Ramos (cell line): ENCODE data around the gene ST6GALNAC3.

Experiments used
- in situ Hi-C: fragments of 300-500 bp; cut with MboI; formaldehyde crosslinking; loops from one replicate; pipeline ENCODE4 v1.14.3; 2022; ENCODE audit warnings: low sequenced_read_pairs; ENCODE audit not compliant: unreplicated experiment

ST6GALNAC3 gene

DNA sequence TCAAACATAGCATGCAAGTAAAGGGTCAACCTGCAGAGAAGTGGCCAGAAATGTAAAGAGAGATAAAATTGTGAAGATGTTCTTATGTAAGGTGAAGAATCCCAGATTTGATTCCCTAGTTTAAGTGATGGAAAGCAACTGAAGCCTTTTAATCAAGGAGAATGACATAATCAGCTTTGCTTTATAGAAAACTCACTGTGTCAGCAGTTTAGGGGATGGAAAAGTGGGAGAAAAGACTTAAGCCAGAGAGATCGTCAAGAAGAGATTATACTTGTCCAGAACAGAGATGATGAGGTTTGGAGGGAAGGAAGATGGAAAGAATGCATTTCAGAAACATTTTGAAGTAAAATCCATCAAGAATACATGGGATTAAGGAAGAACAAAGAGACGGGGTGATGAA lies 517.4 kb downstream of the ST6GALNAC3 start:
- in situ Hi-C loops = no loop called here

GRCh38 chr1:76593141-76593540 lies 518.6 kb downstream of the ST6GALNAC3 start:
- in situ Hi-C loops = no loop called here

DNA sequence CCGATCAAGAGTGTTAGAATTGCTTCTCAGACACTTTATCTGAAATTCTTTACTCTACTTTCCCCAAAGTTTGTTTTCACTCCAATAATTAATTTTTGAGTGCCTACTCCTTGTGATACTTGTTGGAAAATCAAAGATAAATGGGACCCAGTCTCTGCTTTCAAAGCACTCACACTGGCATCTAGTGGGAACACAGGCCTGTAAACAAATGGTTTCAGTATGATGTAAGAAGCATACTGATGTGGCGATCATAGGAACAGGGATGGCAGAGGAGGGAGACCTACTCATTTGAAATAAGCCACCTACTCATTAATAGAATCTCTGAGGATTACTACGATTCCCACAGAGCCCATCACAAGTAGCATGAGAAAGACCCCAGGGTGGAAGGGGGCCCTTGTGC lies 519.1 kb downstream of the ST6GALNAC3 start:
- in situ Hi-C loops = no loop called here

DNA sequence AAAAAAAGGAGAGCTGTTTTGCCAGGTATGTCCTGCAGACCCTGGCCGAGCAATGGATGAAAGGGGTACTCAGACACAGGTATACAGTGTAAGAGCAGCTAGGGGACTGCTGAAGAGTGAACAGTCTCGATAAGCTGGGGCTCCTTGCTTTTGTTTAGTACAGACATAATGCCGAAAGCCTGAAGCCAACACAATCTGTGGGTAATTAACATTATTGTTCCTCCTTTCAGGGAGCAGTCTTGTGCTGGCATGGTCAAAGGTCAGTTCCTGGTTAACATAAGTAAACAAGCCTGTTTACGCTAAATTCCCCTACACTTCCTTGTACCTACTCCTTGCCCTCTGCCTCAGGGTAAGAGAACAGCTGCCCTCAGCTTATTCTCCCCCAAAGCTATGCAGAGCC lies 520.5 kb downstream of the ST6GALNAC3 start:
- in situ Hi-C loops = no loop called here

- in situ Hi-C loops = no loop called here
Observed at GRCh38 chr1:76601465-76601864, 526.9 kb downstream of the ST6GALNAC3 start.

DNA sequence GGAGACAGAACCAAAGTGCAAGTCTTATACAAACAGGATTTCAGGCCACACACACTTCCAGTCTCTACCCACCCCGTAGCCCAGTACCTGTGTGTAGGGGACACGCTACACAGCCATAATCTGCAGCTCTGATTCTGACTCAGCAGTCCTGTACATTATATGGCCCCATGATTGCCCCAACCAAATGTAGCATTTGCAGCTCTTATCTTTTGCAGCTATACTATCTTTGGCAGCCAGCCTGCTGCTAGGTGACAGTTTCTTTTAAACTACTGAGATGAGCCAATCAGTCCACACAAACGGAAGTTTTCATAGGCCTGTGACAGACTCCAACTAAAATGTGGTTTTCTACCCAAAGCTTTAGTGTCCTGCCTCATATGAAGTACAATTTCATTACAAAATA lies 533.2 kb downstream of the ST6GALNAC3 start:
- in situ Hi-C loops = no loop called here

DNA sequence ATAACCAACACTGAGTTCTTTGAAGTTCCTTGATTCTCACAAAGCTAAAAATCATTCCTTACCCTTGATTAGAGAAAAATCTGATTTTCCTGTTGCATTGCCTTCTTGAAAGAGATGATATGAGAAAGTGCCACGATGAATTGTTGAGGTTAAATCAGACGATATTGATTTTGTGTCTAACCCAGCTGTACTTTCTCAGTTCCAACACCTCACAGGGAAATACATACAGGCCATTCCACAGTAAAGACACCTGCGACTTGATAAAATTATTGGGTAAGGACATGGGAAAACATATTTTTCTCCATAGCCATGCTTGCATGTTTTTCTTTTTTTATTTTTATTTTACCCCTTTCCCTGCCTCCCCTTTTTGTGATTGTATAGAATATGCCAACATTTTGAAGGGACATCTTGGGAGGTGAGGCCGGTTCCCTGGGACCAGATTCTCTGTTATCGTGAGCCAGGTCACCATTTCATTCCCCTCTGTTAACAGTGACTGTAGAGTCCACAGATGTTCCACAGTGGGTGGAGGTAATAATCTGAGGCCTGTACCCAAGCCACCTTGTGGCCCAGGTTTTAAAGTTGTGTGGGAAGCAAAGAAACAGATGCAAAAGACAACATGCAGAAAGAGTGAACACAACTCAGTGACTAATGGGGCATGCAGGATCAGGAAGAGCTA lies 537.4 kb downstream of the ST6GALNAC3 start:
- in situ Hi-C loops = no loop called here

DNA sequence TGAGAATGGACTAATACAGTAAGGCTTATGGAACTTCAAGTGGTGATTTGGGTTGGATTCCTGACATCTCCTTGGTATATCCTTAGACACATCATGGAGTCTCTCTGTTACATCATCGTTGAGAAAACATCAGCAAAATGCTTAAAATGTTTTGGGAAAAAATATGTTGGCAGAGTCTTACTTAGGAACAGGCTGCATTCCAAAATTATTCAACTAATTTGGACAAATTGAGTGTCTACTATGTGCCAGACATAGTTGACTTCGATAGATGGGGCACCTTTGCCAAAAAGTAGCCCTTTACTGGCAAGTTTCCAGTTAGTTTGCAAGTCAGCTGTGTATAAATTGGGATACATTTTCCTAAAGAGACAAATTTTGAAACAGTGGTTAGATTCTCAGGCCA lies 539.3 kb downstream of the ST6GALNAC3 start:
- in situ Hi-C loops = no loop called here

DNA sequence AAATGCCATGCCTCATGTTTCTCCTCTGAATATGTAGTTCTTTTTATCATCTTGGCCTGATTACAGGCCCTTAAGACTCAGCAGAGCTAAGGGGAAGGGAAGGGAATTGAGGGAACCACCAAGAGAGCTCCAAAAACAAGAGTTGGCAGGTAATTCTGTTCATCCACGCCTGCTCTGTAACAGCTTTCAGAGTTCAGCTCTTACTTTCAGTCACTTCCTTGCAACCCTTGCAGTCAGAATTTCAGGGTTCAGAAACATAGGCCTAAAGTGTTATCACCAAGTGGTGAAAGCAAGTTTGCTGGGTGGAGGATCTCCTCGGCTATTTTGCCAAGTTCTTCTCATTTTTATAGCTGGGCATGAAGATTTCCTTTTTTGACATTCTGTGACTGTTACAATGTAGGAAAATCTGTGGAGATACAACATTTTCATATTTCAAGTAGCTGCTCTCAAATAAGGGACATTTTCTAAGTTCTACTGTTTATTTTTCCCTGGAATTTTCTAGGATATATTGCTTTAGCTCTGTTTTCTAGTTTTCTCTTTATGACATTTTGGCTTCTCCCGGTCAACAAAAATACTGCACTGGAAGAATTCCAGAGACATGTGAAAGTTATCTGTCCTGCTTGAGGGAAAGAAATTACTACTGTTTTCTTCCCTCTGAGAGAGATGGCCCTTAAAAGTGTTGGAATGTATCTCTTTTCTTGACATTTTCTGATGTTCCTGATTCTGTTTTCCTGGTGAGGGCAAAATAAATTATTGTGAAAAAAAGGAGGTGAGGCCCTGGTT lies 540.9 kb downstream of the ST6GALNAC3 start:
- in situ Hi-C loops = no loop called here

DNA sequence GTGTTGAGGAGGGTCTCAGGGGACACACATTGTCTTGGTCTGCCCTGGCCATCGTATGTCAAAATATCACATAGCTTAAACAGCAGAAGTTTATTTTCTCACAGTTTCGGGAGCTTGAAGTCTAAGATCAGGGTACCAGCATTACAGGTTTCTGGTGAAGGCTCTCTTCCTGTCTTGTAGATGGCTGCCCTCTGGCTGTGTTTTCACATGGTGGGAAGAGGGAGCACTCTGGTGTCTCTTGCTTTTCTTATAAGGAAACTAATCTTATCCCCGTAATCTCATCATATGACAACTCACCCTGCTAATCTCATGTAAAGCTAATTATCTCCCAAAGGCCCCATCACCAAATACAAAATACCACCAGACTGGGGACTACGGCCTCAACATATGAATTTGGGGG lies 545.8 kb downstream of the ST6GALNAC3 start:
- in situ Hi-C loops = no loop called here

DNA sequence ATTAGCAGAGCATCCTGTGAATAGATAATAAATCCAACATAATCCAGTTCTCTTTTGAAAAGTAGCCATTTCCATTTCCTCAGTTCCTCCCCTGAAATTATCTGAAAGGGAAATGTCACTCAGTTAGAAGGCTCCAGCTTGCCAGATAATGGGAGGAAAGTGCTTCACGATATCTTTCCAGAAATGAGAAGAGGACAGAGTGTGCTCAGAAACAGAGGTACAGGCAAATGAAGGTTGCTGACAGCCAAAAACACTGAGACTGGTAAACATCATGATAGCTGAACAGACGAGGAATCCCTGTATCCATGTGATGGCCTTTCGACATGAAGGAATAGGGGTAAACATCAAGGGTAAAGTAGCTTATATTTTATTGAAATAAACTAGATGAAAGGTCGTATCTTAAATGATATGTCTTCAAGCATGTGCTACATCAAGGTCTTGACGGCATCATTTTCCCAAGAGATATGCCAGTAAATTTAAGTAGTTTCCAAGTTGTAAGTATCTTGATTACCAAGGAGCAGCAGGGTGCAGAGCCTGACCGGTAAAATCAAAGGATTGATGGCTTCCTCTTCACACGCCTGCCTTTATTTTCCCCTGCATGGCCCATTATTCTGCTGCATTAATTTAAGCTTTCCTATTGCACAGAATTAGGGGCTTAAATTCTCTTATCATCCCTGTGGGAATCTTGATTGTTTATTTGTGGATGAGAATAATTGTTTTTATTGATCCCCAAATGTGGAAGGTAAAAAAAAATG lies 548.4 kb downstream of the ST6GALNAC3 start:
- in situ Hi-C loops = no loop called here

DNA sequence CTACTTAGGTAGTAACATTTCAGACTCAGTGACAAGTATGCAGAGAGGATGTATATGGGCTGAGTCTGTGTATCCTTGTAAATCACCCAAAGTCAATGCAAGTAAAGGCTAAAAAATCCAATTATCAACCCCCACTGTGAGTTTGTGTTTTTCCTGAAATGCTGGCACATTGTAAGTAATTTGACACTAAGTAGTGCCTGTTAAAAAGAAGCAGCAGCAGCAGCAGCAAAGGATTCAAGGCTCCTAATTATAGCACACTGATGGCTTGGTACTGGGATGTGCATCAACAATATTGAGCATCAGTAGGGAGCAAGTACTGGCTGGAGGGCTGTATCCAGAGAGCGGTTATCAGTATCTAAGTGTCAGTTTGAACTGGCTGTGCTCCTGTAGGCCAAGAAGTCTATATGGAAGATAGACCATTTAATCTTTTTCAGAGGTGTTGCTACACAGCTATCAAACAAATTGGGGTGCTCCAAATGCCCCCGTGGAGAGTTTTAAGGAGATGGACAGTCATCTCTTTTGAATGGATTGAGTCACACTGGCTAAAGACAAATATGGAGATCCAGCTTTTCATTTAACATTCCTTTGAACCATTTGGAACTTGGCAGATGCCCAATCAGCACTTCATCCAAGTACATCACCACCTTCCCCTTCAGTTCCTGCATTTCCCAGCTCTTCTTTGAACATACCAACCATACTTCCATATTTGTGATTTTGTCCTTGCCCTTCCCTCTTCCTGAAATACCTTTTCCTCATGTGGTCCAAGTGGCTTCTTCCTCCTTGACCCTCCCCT lies 551.5 kb downstream of the ST6GALNAC3 start:
- in situ Hi-C loops = no loop called here

GRCh38 chr1:76627498-76627897 lies 553.0 kb downstream of the ST6GALNAC3 start:
- in situ Hi-C loops = no loop called here

GRCh38 chr1:76627901-76628300 lies 553.4 kb downstream of the ST6GALNAC3 start:
- in situ Hi-C loops = no loop called here

DNA sequence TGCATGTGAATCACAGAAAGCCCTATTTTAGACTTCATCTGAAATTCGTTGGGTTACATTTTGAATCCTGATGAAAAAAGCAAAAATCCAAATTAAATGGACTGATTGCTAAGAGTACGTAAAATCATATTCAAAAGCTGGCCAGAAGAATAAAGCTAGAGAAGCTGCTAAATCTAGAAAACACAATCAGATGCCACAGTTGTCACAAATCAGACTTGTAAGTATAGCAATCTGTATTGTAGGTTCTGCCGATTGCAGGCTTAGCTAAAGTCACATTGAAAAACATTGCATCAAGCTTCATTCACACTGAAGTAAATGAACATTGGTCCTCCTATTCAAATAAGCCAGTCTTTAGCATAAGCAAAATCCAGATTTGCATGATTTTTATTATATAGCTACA lies 557.6 kb downstream of the ST6GALNAC3 start:
- in situ Hi-C loops = no loop called here

DNA sequence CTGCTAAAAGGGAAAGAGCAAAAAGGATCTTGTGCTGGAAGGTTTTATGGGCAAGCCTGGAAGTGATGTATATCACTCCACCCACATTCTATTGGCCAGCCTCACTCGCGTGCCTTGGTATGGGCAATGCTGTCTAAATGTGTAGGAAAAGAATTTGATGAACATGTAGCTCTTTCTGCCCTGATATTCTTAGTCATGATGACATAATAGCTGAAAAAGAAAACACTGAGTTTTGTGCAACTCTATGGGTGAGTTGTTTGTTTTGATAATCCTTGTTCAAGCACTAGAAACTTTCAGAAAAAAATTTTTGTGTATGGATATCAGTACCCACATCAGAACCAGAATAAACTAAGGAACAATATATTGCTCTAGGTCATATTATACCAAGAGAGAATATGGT lies 561.2 kb downstream of the ST6GALNAC3 start:
- in situ Hi-C loops = no loop called here

GRCh38 chr1:76639181-76639580 lies 564.6 kb downstream of the ST6GALNAC3 start:
- in situ Hi-C loops = no loop called here

DNA sequence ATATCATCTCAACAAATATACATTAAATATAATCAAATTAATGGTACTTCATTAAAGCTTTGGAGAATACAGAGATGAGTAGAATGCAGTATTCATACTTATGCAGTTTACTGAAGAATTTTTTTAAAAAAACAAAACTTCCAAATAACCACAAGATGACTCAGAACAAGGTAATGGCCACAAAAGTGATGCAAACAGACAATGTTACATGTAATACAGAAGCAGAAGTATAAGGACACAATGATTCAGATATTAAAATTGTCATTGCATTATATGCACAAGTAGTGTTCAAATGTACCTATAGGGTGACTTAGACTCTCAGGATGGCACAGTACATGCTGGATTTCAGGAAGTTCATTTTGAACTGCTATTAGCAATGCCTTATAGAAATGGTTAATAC lies 565.5 kb downstream of the ST6GALNAC3 start:
- in situ Hi-C loops = no loop called here

DNA sequence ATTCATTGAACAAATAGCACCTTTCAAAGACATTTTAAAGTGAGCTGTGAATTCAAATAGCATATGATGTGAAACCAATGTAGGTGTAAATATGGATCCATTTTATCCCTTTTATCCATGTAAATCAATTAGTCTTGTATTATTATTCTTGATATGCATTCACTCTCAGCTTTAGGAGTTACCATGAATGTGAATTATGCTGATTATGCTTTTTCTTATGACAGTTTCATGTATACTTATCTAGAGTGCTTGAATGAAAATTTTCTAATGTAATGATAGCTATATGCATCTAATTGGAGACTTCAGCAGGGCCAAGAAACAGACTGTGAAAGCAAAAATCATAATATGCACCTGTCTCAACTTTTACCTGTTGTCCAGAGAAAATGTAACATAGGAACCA lies 566.2 kb downstream of the ST6GALNAC3 start:
- in situ Hi-C loops = no loop called here

- in situ Hi-C loops = no loop called here
Observed at GRCh38 chr1:76644139-76644538, 569.6 kb downstream of the ST6GALNAC3 start.
